ENCODE data around the gene PAX7.
"Not testable (repeated sequence)": the region's sequence is repeated elsewhere in the genome, so short reads cannot be mapped to it uniquely, and the experiment has no call there.

The PAX7 gene

DNA sequence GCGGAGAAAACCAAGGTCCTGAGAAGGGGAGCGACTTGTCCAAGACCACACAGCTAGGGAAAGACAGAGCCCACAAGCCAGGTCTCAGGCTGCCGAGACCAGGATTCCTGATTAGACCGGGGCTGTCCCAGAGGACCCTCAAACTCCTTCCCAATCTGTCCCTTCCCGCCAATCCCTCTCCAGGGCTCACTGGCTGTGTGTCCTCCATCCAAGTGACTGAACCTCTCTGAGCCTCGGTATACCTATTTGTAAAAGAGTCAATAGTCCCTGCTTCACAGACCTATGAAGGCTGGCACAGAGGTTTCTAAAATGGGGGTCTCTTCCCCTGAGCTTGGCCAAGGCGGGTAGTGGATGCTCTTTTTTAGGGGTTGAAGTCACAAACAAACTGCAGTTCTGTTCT is 56.6 kb downstream of the PAX7 start:
- DNase-seq (ENCODE audit: low read depth) = no peak

DNA sequence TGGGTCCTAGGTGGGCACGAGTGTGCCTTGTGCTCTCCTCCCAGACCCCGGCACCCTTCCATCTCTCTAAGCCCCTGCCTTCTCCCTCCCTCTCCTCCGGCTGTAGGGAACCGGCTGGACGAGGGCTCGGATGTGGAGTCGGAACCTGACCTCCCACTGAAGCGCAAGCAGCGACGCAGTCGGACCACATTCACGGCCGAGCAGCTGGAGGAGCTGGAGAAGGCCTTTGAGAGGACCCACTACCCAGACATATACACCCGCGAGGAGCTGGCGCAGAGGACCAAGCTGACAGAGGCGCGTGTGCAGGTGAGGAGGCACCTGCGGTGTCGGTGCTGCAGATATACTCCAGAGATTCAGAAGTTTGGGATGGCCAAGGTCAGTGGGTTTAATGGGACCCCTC is 61.0 kb downstream of the PAX7 start:
- H3K4me3 ChIP-seq (ENCODE audit: low read depth, low read length) = no peak overlapping the region
- DNase-seq (ENCODE audit: low read depth) = no peak

More for the DNA sequence above, 56.6 kb downstream of the PAX7 start:
- no peak overlapping the region for H3K4me3 ChIP-seq (ENCODE audit: low read depth, low read length)

DNA sequence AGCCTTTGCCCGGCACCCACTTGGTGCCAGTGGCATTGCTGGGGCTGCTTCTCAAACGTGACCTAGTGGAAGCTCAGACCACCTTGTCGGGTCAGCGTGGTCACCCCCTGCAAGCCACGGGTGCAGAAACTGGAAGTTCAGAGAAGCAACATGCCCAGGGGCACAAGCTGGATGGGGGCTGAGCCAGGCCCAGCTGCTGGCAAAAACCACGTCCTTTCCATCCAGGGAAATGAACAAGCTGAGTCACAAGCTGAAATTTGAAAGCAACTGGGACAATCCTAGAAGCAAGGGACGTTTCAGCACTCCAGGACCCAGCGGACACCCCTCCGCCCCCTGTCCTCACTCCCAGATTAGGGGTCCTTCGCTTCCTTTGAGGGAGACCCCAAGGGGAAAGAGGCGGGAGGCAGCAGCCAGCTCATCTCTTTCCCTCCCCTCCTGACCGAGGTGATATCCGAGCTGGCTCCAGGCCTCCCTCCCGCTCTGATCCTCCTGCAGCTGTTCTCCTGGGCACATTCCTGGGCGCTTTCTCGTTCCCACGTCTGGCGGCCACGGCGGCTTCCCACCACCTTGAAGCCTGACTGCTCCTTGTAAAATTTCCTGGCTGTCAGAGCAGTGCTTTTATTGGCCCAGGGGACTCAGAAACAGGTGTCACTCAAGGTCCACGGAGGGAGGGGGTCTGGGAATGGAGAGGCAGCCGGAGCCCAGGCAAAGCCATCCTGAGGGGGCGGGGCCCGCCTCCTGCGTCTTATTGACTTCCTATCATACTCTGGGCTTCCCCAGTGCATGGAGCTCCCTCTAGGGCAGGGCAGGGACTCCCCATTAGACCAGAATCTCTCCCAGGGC is 62.8 kb downstream of the PAX7 start:
- peak; percentile 36 for DNase-seq (ENCODE audit: low read depth)
- H3K4me3 ChIP-seq (ENCODE audit: low read depth, low read length) = no peak overlapping the region

DNA sequence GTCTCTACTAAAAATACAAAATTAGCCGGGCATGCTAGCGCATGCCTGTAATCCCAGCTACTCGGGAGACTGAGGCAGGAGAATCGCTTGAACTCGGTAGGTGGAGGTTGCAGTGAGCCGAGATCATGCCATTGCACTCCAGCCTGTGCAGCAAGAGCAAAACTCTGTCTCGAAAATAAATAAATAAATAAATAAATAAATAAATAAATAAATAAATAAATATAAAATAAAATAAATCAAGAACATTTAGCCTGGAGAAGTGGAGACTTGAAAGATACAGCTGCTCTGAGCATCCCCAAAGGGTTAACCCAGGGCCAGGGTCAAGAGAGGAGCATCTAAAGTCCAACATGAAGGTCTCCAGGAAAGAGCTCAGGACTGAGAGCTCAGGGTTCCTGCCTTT is 63.6 kb downstream of the PAX7 start:
- DNase-seq (ENCODE audit: low read depth); H3K4me3 ChIP-seq (ENCODE audit: low read depth, low read length): not testable (repeated sequence)

DNA sequence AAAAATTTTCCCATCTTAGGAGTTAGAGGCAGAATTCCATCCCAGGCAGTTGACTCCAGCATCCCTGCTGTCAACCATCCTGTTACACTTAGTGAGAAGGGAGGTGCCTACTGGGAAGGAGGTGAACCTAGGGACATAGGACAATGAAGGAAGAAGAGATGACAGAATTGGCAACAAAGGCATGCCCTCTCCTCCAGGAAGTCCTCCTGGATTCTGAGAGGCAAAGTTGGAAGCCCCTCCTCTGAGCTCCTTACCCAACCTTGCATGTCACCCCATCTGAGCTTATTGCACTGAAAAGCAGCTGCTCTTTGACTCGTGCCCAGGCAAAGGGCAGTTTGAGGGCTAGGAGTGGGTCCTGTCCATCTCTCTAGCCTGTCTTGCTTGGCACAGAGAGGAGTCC is 66.9 kb downstream of the PAX7 start:
- H3K4me3 ChIP-seq (ENCODE audit: low read depth, low read length) = no peak overlapping the region
- DNase-seq (ENCODE audit: low read depth) = no peak

DNA sequence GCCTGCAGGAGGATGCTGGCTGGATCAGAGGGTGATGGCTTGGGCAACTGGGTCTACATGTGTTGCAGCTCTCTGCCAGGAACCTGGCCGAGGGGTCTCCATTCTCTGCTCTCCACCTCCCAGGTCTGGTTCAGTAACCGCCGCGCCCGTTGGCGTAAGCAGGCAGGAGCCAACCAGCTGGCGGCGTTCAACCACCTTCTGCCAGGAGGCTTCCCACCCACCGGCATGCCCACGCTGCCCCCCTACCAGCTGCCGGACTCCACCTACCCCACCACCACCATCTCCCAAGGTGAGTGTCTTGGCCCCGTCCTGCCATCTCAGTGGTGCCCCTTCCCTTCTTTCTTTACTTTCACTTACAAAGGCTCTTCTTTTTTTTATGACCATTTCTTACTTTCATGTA is 69.9 kb downstream of the PAX7 start:
- no peak for DNase-seq (ENCODE audit: low read depth)
- H3K4me3 ChIP-seq (ENCODE audit: low read depth, low read length) = no peak overlapping the region

DNA sequence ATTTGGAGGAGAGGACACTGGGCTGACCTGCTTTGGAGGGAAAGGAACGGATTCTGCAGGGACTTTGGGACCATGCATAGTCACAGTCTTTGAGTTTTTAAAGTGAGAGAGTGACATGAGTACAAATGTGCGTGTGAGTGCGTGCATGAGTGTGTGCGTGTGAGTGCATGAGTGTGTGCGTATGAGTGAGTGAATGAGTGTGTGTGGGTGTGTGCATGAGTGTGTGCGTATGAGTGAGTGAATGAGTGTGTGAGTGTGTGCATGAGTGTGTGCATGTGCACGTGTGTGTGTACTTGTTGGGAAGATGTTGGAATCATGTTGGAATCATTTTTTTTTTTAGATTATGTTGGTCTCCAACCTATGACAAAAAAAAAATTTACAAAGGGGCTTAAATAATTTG is 70.5 kb downstream of the PAX7 start:
- H3K4me3 ChIP-seq (ENCODE audit: low read depth, low read length) = no peak overlapping the region
- DNase-seq (ENCODE audit: low read depth) = no peak

DNA sequence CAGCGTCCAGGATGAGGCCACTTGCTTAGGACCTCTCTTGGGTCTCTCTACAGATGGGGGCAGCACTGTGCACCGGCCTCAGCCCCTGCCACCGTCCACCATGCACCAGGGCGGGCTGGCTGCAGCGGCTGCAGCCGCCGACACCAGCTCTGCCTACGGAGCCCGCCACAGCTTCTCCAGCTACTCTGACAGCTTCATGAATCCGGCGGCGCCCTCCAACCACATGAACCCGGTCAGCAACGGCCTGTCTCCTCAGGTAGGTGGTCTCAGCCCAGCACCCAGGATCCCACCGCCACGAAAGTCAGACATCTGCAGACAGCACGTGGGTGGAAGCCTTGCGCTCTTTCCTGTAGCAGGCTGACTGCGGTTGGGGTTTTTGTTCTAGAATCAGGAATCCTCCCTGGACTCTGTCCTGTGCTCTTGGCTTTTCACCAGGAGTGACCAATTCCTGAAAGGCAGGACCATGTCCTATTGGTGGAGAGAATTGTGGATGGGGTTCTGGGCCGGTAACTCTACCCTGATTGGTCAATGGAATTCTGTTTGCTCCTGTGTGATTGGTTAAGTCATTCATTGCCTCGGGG is 72.5 kb downstream of the PAX7 start:
- no peak for DNase-seq (ENCODE audit: low read depth)
- no peak overlapping the region for H3K4me3 ChIP-seq (ENCODE audit: low read depth, low read length)

DNA sequence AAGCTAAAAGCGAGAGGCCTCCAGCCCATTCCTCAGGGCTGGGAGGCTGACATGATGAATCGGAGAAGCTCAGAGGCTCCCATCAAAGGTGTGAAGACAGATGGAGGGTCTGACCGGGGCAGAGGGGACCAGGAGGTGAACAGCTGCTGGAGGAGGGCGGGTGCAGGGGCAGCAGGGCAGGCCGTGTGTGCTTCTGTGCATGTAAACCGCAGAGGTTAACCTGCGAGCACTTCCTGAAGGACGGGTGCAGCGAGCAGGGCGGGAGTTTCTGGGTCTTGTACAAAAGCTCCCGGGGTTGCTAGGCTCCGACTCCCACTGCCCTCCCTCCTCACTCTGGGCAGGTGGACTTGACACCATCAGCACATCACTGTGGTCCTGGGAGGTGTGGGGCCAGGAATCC is 75.2 kb downstream of the PAX7 start:
- H3K4me3 ChIP-seq (ENCODE audit: low read depth, low read length) = no peak overlapping the region

DNA sequence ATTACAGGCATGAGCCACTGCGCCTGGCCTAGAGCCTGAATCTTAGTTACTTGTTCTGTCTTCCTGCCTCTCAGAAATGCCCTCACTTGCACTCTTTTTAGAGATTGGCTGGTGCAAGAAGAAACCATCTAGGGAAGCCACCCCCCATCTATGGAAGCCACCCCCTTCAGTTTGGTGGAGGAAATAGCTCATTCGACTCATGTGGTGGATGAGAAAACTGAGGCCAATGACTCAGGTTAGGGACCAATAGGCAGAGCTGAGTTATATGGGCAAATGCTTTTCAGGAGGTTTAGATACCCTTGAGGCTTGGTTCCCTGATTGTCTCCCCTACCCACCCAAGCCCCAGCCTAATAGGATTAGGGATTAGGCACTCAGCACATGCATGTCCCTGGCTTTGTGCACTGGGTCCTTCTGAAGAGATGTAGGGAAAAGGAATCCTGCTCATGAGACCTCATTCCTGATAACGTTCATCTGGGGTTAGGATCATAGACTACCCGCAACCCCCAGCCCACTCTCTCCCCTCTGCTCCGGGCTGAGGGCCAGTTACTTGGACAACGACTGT is 77.1 kb downstream of the PAX7 start:
- DNase-seq (ENCODE audit: low read depth) = no peak

More for the DNA sequence above, 75.2 kb downstream of the PAX7 start:
- DNase-seq (ENCODE audit: low read depth) = no peak

DNA sequence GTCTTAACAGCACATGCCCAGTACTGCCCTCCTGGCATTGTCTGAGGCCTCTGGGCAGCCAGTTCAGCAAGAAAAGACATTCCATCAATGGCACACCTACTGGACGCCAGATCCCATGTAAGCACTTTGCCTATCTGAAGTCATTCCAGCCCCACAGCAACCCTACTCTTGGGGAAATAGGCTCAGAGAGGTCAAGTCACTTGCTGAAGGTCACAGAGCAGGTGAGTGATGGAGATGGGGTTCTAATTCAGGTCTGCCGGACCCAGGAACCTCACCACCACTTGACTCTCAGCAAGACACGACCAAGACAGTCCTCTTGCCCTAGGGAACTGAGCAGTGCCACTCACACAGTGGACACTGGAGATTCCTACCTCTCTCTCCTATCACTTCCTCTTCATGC is 79.4 kb downstream of the PAX7 start:
- no peak overlapping the region for H3K4me3 ChIP-seq (ENCODE audit: low read depth, low read length)
- DNase-seq (ENCODE audit: low read depth) = no peak

More for the DNA sequence above, 77.1 kb downstream of the PAX7 start:
- H3K4me3 ChIP-seq (ENCODE audit: low read depth, low read length) = no peak overlapping the region

DNA sequence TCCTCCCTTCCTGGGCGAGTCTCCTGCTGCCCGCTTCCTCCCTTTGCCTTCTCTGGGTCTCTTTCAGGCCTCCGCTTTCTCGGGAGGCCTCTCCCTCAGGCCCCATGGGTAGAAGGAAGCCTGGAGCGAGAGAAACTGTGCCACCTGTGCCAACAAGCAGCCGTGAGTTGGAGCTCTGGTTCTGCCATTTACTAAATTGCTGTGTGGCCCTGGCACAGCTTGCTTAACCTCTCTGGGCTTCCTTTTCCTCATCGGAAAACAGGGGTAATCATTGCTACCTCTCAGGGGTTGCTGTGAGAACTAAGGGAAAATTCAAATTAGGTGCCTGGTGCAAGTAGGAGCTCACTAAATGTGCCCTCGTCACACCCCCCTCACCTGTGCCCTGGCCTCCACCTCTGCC is 80.4 kb downstream of the PAX7 start:
- DNase-seq (ENCODE audit: low read depth) = no peak
- no peak overlapping the region for H3K4me3 ChIP-seq (ENCODE audit: low read depth, low read length)

DNA sequence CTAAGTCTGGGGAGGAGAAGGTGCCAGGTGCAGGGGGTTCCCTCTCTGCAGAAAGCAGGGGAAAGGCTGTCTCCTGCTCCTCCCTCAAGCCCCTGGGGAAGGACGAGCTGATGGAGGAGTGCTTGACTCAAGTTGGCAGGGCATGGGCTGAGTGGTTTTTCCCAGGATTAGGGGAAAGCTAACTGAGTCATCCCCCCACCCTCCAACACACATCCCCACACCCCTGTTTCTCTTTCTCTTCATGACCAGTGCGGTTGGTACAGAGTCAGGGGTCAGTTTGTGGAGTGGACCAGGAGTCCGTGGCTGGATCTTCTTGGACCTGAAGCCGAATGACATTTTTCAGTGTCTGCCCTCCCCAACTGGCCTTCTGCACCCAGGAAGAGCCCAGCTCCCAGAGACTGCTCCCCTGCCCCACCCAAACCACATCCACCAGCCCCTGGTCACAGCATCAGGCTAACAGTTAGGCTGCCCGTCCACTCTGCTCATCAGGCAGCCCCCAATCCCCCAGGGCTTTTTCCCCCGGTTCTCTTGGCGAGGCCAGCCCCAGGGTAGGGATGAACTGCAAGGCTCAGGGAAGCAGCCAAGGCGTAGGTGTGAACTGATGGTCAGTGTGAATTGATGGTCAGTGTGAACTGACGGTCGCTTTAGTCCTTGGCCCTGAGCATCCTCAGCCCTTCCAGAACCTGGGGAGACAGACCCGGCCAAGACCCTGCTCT is 81.0 kb downstream of the PAX7 start:
- DNase-seq (ENCODE audit: low read depth) = no peak
- H3K4me3 ChIP-seq (ENCODE audit: low read depth, low read length) = no peak overlapping the region

DNA sequence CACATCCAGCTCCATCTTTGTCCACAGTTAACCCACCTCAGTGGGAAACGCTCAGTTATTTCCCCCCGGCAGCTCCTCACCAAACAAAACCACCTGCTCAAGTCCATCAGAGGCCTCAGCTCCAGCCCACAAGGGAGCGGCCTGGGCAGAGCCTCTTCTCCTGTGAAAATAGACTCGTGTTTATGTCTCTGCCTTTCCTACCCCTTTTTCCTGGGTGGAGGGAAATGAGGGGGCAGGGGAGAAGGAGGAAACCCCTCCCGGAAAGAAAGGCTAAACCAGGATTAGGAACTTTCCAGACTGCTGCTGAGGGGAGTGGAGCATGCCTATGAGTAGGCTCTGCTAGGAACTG is 81.6 kb downstream of the PAX7 start:
- no peak overlapping the region for H3K4me3 ChIP-seq (ENCODE audit: low read depth, low read length)
- DNase-seq (ENCODE audit: low read depth) = no peak

DNA sequence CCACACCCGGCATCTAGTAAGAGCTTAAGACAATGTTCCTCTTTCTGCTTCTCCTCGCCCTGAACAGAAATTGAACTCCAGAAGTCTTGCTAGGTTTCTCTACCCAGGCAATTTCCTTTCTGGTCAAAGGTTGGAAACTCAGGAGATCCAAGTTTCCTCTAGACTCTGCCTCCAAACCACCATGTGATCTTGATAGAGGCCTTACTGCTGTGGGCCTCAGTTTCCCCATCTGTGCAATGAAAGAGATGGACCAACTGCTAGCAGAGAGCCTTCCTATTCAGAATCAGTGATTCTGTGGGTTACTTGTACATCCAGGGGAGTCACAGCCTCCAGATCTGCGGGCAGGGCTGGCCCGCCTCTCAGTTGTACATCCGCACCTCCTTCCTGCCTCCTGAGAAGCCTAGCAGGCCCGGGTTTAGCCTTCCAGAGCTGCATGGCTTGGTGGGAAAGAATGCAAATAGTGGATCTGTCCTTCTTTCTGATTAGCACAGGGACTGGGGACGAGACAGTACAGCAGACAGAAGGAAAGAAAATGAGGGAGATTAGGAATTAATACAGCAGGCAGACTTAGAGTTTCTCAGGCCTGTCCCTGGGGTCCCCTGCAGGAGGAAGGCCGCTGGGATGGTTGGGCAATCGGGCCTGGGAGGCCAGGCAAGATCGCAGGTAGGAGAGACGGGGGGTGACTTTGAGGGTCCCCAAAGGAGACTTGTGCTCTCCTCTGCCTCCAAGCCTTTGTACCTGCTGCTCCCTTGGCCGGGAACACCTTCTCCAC is 83.9 kb downstream of the PAX7 start:
- H3K4me3 ChIP-seq (ENCODE audit: low read depth, low read length) = no peak overlapping the region
- no peak for DNase-seq (ENCODE audit: low read depth)

DNA sequence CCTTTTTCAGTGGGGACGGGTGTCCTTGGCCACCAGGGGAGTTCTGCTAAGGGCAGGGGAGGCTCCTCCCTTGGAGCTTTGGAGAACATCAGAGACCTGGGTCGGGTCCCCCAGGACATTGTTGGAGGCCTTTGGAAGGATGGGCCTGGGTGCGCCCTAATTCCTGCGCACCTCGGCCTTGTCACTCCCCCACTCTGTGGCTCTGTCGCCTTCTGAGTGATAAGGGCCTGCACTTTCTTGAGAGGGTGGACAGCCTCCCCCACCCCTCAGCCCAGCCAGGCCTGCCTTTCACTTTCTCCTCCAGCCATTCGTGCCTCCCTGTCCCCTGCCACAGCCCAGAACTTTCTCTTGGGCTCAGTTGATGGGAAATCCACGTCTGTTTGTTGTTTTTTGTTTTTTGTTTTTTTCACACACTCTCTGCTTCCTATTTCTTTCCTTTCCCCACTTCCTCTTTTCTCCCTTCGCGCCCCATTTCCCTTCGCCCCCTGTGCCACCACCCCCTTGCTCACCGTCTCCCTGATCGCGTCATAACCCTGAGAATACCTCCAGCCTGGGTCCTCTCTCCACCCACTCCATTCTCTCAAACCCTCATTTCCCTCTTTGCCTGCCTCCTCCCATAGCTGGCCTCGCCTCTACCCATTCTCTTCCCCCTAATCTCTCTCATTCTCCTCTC is 85.6 kb downstream of the PAX7 start:
- no peak overlapping the region for H3K4me3 ChIP-seq (ENCODE audit: low read depth, low read length)
- no peak for DNase-seq (ENCODE audit: low read depth)

DNA sequence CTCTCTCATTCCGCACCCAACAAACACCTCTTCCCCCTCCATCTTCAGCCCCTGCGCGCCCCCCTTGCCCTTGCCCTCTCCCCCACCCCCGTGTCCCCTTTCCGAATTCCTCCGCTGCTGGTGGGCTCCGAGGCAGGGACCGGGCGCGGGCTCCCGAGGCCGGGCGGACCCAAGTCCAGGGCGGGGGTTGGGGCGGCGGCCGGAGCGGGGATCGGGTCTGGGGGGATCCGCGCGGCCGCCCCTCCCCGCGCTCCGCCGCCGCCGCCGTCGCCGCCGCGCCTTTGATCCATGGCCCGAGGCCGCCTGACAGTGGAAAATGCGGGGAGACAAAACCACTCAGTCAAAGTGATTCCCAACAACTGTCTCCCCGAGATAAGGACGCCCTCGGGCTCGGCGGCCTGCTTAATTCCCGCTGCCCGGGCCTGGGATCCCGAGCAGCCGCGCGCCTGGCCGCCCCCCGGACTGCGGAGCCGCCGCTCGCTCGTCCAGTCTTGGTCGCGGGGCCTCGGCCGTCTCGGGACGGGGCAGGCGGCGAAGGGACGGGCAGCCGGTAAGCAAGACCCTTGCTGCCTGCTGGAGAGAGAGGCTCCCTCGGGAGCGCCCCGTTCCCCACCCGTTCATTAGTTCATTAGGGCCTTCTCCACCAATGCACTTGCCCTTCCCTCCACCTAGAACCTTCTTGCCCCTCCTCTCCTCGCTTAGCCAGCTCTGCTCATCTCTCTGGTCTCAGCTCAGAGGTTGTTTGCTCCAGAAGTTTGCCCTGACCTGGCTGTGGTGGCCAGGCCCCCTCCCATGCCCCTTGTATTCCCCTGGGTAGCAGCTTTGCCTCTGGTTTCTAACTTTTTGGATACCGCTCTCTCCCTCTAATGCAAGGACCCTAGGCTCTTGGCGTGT is 86.4 kb downstream of the PAX7 start:
- H3K4me3 ChIP-seq (ENCODE audit: low read depth, low read length) = no peak overlapping the region
- no peak for DNase-seq (ENCODE audit: low read depth)

DNA sequence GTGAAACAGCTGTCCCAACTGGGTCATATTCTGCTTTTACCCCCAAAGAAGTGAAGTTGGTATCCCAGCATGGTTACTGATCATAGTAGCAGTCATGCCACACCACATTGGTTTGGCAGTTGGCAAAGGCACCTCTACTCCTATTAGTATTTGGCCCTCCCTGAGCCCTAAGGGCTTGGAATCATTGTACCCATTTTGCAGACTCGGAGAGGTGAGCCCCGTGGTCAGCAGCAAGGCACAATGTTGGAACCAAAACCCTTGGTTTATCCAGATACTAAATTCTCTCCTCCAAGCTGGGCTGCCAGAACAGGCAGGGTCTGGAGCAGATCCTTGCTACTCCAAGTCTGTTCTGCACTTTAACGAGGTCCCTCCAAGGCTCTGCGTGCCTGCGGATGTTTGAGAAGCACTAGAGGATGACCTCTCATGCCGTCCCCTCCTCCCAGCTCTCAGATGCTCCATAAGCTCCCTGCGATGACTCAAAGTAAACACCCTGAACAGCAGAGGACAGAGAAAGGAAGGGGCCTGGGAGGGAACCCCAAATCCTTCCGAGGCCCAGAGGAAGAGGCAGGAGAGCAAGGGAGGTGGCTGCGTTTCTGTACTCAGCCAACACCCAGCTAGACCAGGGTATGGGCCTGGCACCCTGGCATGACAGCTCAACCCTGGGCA is 89.3 kb downstream of the PAX7 start:
- no peak for DNase-seq (ENCODE audit: low read depth)

More for the DNA sequence above, 89.3 kb downstream of the PAX7 start:
- H3K4me3 ChIP-seq (ENCODE audit: low read depth, low read length) = no peak overlapping the region

Data from skeletal muscle cell (primary cell).